HepG2 (cell line): ENCODE data around the gene REPS2. TPM values are rescaled to one million over a fixed set of nuclear protein-coding genes. Genes with fewer than 3 reads are reported as not detected.

Experiments
- ATAC-seq: fragments of 200-7000 bp; cut with Tn5 transposase; 3 replicates; pipeline ENCODE4 v1.9.1; 2020; ENCODE audit warnings: mild to moderate bottlenecking, moderate library complexity
- BruUV-seq: library from RNA; stranded (reverse); fragments of 400-500 nt; replicated peaks from 2 replicates; lab custom pipeline; 2021; lab: Mats Ljungman, UMichigan
- CTCF ChIA-PET: fragments of 300-600 bp; formaldehyde crosslinking; extraction: SDS; loops from one replicate; lab custom pipeline; 2021; ENCODE audit warnings: low total read pairs, inconsistent platforms, low intra/inter-chr PET ratio; lab: Yijun Ruan, JAX
- POLR2A ChIA-PET: fragments of 350-600 bp; sonication (Branson Sonifier 250); formaldehyde crosslinking; loops from one replicate; lab custom pipeline; 2020; ENCODE audit warnings: antibody characterized with exemption, inconsistent platforms; lab: Yijun Ruan, JAX
- DNase-seq: peaks from one replicate; pipeline ENCODE4 v3.0.0-alpha.2; 2015; ENCODE audit warnings: low spot score
- FAIRE-seq: peaks from 3 replicates; lab custom pipeline; 2011; peaks lifted over from hg19 to GRCh38; lab: Jason Lieb, UNC
- H2AFZ ChIP-seq: one replicate; pipeline ENCODE4 v1.6.1; 2011; ENCODE audit warnings: low read length, inconsistent platforms
- H3K27ac ChIP-seq: fragments of 300-600 bp; 3 replicates; pipeline ENCODE4 v1.8.0; 2011; ENCODE audit warnings: mixed run types, mild to moderate bottlenecking, mixed read lengths, low read length, inconsistent platforms; ENCODE audit not compliant: insufficient read depth; ENCODE audit errors: extremely low read length
- H3K27me3 ChIP-seq, 2 experiments: fragments of 200-600 bp in 1 of 2; 2 replicates in 1 of 2; 3 replicates in 1 of 2; pipeline versions ENCODE4 v1.6.0 to v1.8.0; 2011; ENCODE audit warnings: low read length in 2 of 2, mild to moderate bottlenecking in 2 of 2, moderate library complexity in 2 of 2, inconsistent platforms in 1 of 2; ENCODE audit not compliant: insufficient read depth in 2 of 2, control insufficient read depth in 1 of 2
- H3K36me3 ChIP-seq, 2 experiments: fragments of 200-600 bp in 1 of 2; replicated peaks in 1 of 2; 2 replicates in 1 of 2; 3 replicates in 1 of 2; pipeline versions ENCODE4 v1.5.1 to v1.8.0; 2011; ENCODE audit warnings: low read length in 2 of 2, inconsistent platforms in 1 of 2; ENCODE audit not compliant: insufficient read depth in 2 of 2, control insufficient read depth in 1 of 2
- H3K4me1 ChIP-seq: 2 replicates; pipeline ENCODE4 v1.5.1; 2012; ENCODE audit warnings: low read length, inconsistent platforms; ENCODE audit not compliant: insufficient read depth
- H3K4me2 ChIP-seq: 2 replicates; pipeline ENCODE4 v1.6.0; 2011; ENCODE audit warnings: low read depth, low read length, inconsistent platforms
- H3K4me3 ChIP-seq, 3 experiments: fragments of 200-600 bp in 1 of 3; sonication (generic), shearing (Covaris generic) in 1 of 3; replicated peaks in 1 of 3; 2 replicates each; pipeline ENCODE4 v1.5.1; 2011 to 2016; ENCODE audit warnings: low read length in 3 of 3, inconsistent platforms in 2 of 3, low read depth in 2 of 3, mild to moderate bottlenecking in 2 of 3, control low read depth in 1 of 3, mixed read lengths in 1 of 3; ENCODE audit not compliant: insufficient read depth in 1 of 3
- H3K79me2 ChIP-seq: one replicate; pipeline ENCODE4 v1.6.1; 2011; ENCODE audit warnings: low read length, inconsistent platforms; ENCODE audit not compliant: insufficient read depth
- H3K9ac ChIP-seq: 2 replicates; pipeline ENCODE4 v1.6.0; 2011; ENCODE audit warnings: mild to moderate bottlenecking, low read depth, low read length, inconsistent platforms; ENCODE audit not compliant: insufficient read depth
- H3K9me3 ChIP-seq: 2 replicates; pipeline ENCODE4 v1.5.1; 2012; ENCODE audit warnings: mild to moderate bottlenecking, low read length
- H4K20me1 ChIP-seq: 2 replicates; pipeline ENCODE4 v1.6.0; 2011; ENCODE audit warnings: inconsistent platforms, mild to moderate bottlenecking, low read length, moderate library complexity; ENCODE audit not compliant: insufficient read depth
- BHLHE40 ChIP-seq: IDR thresholded peaks from 2 replicates; pipeline ENCODE4 v1.6.1; 2011; ENCODE audit warnings: low read length, improper control_type of control experiment
- CEBPZ ChIP-seq: IDR thresholded peaks from 2 replicates; pipeline ENCODE4 v1.6.1; 2012; ENCODE audit warnings: low read length, improper control_type of control experiment
- EED ChIP-seq: sonication (generic); formaldehyde crosslinking; IDR thresholded peaks from 2 replicates; pipeline ENCODE4 v1.5.0; 2020; ENCODE audit warnings: mild to moderate bottlenecking, missing genetic modification reagents
- FOXO4 ChIP-seq: sonication (generic); formaldehyde crosslinking; conservative IDR thresholded peaks from 2 replicates; pipeline ENCODE4 v1.8.1; 2023; ENCODE audit warnings: missing genetic modification reagents
- HDAC6 ChIP-seq: fragments of 200-600 bp; sonication (generic); IDR thresholded peaks from 2 replicates; pipeline ENCODE4 v1.7.0; 2017; ENCODE audit warnings: mild to moderate bottlenecking, antibody characterized with exemption, low read length, low read depth
- MED8 ChIP-seq: sonication (generic); formaldehyde crosslinking; IDR thresholded peaks from 2 replicates; pipeline ENCODE4 v1.8.1; 2023; ENCODE audit warnings: mild to moderate bottlenecking, missing genetic modification reagents; ENCODE audit not compliant: insufficient replicate concordance
- MIER2 ChIP-seq: IDR thresholded peaks from 2 replicates; pipeline ENCODE4 v1.6.1; 2016; ENCODE audit warnings: missing biosample characterization, missing genetic modification reagents
- PAF1 ChIP-seq: IDR thresholded peaks from 2 replicates; pipeline ENCODE4 v1.6.1; 2016; ENCODE audit warnings: missing genetic modification reagents, missing compliant biosample characterization
- SP4 ChIP-seq: sonication (generic); formaldehyde crosslinking; IDR thresholded peaks from 2 replicates; pipeline ENCODE4 v1.8.1; 2023; ENCODE audit warnings: mild to moderate bottlenecking, missing genetic modification reagents
- THAP8 ChIP-seq: sonication (generic); formaldehyde crosslinking; IDR thresholded peaks from 2 replicates; pipeline ENCODE4 v1.5.1; 2020; ENCODE audit warnings: missing genetic modification reagents, mild to moderate bottlenecking, borderline replicate concordance
- ZFP62 ChIP-seq: sonication (generic); formaldehyde crosslinking; IDR thresholded peaks from 2 replicates; pipeline ENCODE4 v1.4.0; 2020; ENCODE audit warnings: missing genetic modification reagents
- ZNF101 ChIP-seq: sonication (generic); formaldehyde crosslinking; IDR thresholded peaks from 2 replicates; pipeline ENCODE4 v1.4.0; 2020; ENCODE audit warnings: mild to moderate bottlenecking, low read depth, missing genetic modification reagents, borderline replicate concordance
- ZNF317 ChIP-seq: sonication (generic); formaldehyde crosslinking; IDR thresholded peaks from 2 replicates; pipeline ENCODE4 v1.5.0; 2020; ENCODE audit warnings: mild to moderate bottlenecking, missing genetic modification reagents
- ZNF549 ChIP-seq: sonication (generic); formaldehyde crosslinking; IDR thresholded peaks from 2 replicates; pipeline ENCODE4 v1.5.0; 2020; ENCODE audit warnings: missing genetic modification reagents
- ZNF780A ChIP-seq: sonication (generic); formaldehyde crosslinking; IDR thresholded peaks from 2 replicates; pipeline ENCODE4 v1.8.0; 2022; ENCODE audit warnings: mild to moderate bottlenecking, missing genetic modification reagents, moderate library complexity
- WGBS: methylation state at CpG from one replicate; pipeline ENCODE4 v1.1.6; 2017; ENCODE audit warnings: low lambda C conversion rate; 5-methylcytosine and 5-hydroxymethylcytosine counted together
- in situ Hi-C: cut with HindIII; loops from 2 replicates; pipeline ENCODE4 v1.10.0; 2017; ENCODE audit warnings: low pct_unique_long_range_greater_than_20kb; ENCODE audit not compliant: extremely low pct_ligation_motif_present
- intact Hi-C: fragments of 100-400 bp; cut with micrococcal nuclease; formaldehyde crosslinking; loops from one replicate; pipeline ENCODE4 v1.10.0; 2022; ENCODE audit not compliant: unreplicated experiment
- polyA plus RNA-seq, 8 experiments: library from polyadenylated mRNA; depleted of rRNA in 3 of 8; stranded (reverse) in 7 of 8; unstranded in 1 of 8; fragments of >200 nt; fragmentation: Illumina TruSeq in 4 of 8; extraction: Trizol in 4 of 8; gene quantifications; 2 replicates each; pipeline versions ENCODE4 v1.2.1 to v1.2.3, GENCODE V29; 2011 to 2016; ENCODE audit warnings: low read depth in 4 of 8, missing spikeins in 1 of 8, mixed read lengths in 1 of 8; ENCODE audit not compliant: insufficient read depth in 1 of 8
- total RNA-seq, 5 experiments: library from RNA; depleted of rRNA; stranded (reverse); fragments of >200 nt; fragmentation: Illumina TruSeq; extraction: Trizol; gene quantifications; 2 replicates each; pipeline ENCODE4 v1.2.3, GENCODE V29; 2016; ENCODE audit warnings: low read depth in 1 of 5

The REPS2 gene
- total and polyA plus RNA-seq, 2 of the 13 experiments (the other 11 are each of a cell fraction or from before 2014, with no cell fraction given) = 0.05 to 0.58 TPM

GRCh38 chrX:17035111-17035510, 88.7 kb downstream of the REPS2 start (continued):
- TF ChIP-seq HDAC6 (no peak), PAF1 (CRISPR knock-in tag) (no peak), ZNF780A (CRISPR knock-in tag) (no peak), MED8 (no peak)

GRCh38 chrX:17036171-17036961, 89.9 kb downstream of the REPS2 start:
- Histone ChIP-seq H3K27ac (no peak overlapping the region), H3K4me3 (no peak overlapping the region), H3K27me3 (no peaks in the 10 kb centered on the region), H3K9ac (no peak overlapping the region), H3K9me3 (no peaks in the 10 kb centered on the region), H3K36me3 (no peaks in the 10 kb centered on the region), H3K4me1 (no peaks in the 10 kb centered on the region), H3K79me2 (no peaks in the 10 kb centered on the region), H4K20me1 (no peaks in the 10 kb centered on the region), H3K4me2 (no peak overlapping the region), H2AFZ (no peak overlapping the region)
- no peak for FAIRE-seq
- CTCF ChIA-PET = no interaction called here
- BruUV-seq = no TSS peak
- in situ Hi-C loops (no loop called here), intact Hi-C loops (no loop called here)
- 5% methylated on average over 4 of the region's 4 CpGs for WGBS
- ATAC-seq = no peak
- no peak for DNase-seq
- POLR2A ChIA-PET = no interaction called here
- TF ChIP-seq CEBPZ = no peak
- TF ChIP-seq SP4 = no peak
- no peak for TF ChIP-seq MIER2 (CRISPR knock-in tag)
- TF ChIP-seq ZNF101 (CRISPR knock-in tag) = no peak
- no peak for TF ChIP-seq ZNF549 (CRISPR knock-in tag)
- TF ChIP-seq THAP8 (CRISPR knock-in tag) = no peak
- no peak for TF ChIP-seq ZFP62
- no peak for TF ChIP-seq BHLHE40
- no peak for TF ChIP-seq EED (CRISPR knock-in tag)
- TF ChIP-seq FOXO4 (CRISPR knock-in tag) = no peak
- TF ChIP-seq ZNF317 (CRISPR knock-in tag) = no peak
